Stomach (tissue), 9 donors: ENCODE results near the gene SH3RF3. TPM values are rescaled to one million over a fixed set of nuclear protein-coding genes. Genes with fewer than 3 reads are reported as not detected.

ENCODE experiments used
- DNase-seq, 2 donors: peaks; one replicate each; pipeline versions ENCODE4 v3.0.0 to v3.0.0-alpha.2; 2013 to 2019
- H3K27ac ChIP-seq, 5 donors: fragments of 200-600 bp in 4 of 5; sonication (generic) in 4 of 5; one replicate each; pipeline ENCODE4 v1.5.1; 2013 to 2019; ENCODE audit warnings: mild to moderate bottlenecking in 1 of 5, moderate library complexity in 1 of 5
- H3K27me3 ChIP-seq, 3 donors: fragments of 200-600 bp; sonication (generic); one replicate each; pipeline ENCODE4 v1.5.1; 2017 to 2019; ENCODE audit warnings: mixed run types in 1 of 3
- H3K36me3 ChIP-seq, 4 donors: fragments of 200-600 bp; sonication (generic); 1 replicate in 3 of 4; 2 replicates in 1 of 4; pipeline ENCODE4 v1.5.1; 2016 to 2019
- H3K4me1 ChIP-seq, 4 donors: fragments of 200-600 bp; sonication (generic); one replicate each; pipeline ENCODE4 v1.5.1; 2016 to 2019
- H3K4me3 ChIP-seq, 4 donors: fragments of 200-600 bp; sonication (generic) in 3 of 4; one replicate each; pipeline ENCODE4 v1.5.1; 2016 to 2019; ENCODE audit warnings: mild to moderate bottlenecking in 1 of 4
- H3K9me3 ChIP-seq, 4 donors: fragments of 200-600 bp; sonication (generic); one replicate each; pipeline ENCODE4 v1.5.1; 2016 to 2019
- EP300 ChIP-seq: sonication (generic); formaldehyde crosslinking; IDR thresholded peaks from one replicate; pipeline ENCODE4 v1.6.1; 2017; ENCODE audit warnings: antibody characterized with exemption
- POLR2A ChIP-seq, 4 donors: fragments of 450-650 bp; IDR thresholded peaks; one replicate each; pipeline ENCODE4 v1.6.1; 2016; ENCODE audit warnings: antibody characterized with exemption in 4 of 4, control low read depth in 2 of 4, mild to moderate bottlenecking in 1 of 4, moderate library complexity in 1 of 4
- POLR2AphosphoS5 ChIP-seq, 3 donors: sonication (generic); formaldehyde crosslinking; IDR thresholded peaks; one replicate each; pipeline ENCODE4 v1.6.1; 2016; ENCODE audit warnings: antibody characterized with exemption in 3 of 3
- WGBS, 5 donors: extraction: QIAGEN DNeasy Blood & Tissue Kit in 3 of 5; methylation state at CpG; one replicate each; pipeline versions ENCODE4 v1.1.5 to v1.1.7; 2013 to 2018; 5-methylcytosine and 5-hydroxymethylcytosine counted together
- intact Hi-C: fragments of 100-400 bp; cut with DNase I; formaldehyde crosslinking; loops from one replicate; pipeline ENCODE4 v1.15.1; 2023; ENCODE audit warnings: low total_unique reads
- polyA plus RNA-seq, 3 donors: library from polyadenylated mRNA; stranded (reverse); fragments of 200-250 nt; gene quantifications; one replicate each; pipeline ENCODE4 v1.2.3, GENCODE V29; 2013
- total RNA-seq, 5 donors: library from RNA; depleted of rRNA; stranded (reverse); fragments of >200 nt; gene quantifications; one replicate each; pipeline versions ENCODE4 v1.1.0 to v1.2.3, GENCODE V29; 2014 to 2016
- TF ChIP-seq, protein P1 (sequence below), 7 experiments: fragments of 450-650 bp in 4 of 7; fragments of 200-600 bp in 3 of 7; sonication (generic) in 3 of 7; IDR thresholded peaks; one replicate each; pipeline ENCODE4 v1.5.1; 2016 to 2019; ENCODE audit warnings: antibody characterized with exemption in 7 of 7, control low read depth in 2 of 7, mild to moderate bottlenecking in 1 of 7
- donor health status: healthy with polysubstance abuse.
- donor health status: Bipolar disorder and iron deficiency.
- donor health status: healthy.

Gene SH3RF3
- total and polyA plus RNA-seq, 8 donors: 0.87 to 11.1 (median 4.4) TPM

DNA sequence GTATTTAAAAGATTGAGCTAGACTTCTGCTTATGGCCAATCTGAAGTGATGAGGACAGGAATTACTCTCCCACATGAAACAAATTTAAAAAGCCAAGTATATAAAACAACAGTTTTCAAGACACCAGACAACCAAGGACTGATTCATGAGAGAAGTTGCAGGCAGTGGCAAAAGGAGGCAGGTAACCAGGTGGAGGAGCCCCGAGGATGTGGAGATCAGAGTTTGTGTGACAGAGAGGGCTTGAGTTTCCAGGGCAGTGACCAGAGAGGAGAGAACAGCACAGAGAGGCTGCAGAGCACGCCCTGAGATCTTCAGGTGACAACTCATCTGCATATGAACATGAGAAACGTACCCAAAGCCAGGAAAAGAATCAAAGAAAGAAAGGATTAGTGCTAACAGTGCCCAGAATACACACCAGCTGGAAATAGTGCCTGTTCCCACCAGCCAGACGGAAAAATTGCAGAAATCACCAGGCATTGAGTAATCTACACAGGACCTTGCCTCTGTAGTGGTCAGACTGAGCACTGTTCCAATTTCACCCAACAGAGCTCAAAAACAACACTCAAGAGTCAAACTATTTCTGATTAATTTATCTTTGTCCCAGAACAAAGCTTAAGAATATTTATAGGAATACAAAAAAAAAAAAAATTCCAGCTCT, 311.6 kb downstream of the SH3RF3 start:
- H3K4me3 ChIP-seq: no peak overlapping the region
- TF ChIP-seq POLR2AphosphoS5 (IDR thresholded peaks at IDR 0.05): no peak
- TF ChIP-seq POLR2A (IDR thresholded peaks at IDR 0.05): no peak
- no peak for TF ChIP-seq EP300
- TF ChIP-seq, protein P1, sequence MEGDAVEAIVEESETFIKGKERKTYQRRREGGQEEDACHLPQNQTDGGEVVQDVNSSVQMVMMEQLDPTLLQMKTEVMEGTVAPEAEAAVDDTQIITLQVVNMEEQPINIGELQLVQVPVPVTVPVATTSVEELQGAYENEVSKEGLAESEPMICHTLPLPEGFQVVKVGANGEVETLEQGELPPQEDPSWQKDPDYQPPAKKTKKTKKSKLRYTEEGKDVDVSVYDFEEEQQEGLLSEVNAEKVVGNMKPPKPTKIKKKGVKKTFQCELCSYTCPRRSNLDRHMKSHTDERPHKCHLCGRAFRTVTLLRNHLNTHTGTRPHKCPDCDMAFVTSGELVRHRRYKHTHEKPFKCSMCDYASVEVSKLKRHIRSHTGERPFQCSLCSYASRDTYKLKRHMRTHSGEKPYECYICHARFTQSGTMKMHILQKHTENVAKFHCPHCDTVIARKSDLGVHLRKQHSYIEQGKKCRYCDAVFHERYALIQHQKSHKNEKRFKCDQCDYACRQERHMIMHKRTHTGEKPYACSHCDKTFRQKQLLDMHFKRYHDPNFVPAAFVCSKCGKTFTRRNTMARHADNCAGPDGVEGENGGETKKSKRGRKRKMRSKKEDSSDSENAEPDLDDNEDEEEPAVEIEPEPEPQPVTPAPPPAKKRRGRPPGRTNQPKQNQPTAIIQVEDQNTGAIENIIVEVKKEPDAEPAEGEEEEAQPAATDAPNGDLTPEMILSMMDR (IDR thresholded peaks at IDR 0.05): no peak
- peaks cover 0 to 23% (median 12%) of the 10 kb centered on the region in 4 donors for H3K9me3 ChIP-seq
- WGBS, 5 donors: 67 to 99% (median 84%) methylated on average over 4 of the region's 4 CpGs
- DNase-seq: no peak
- no peak overlapping the region for H3K27ac ChIP-seq
- intact Hi-C loops: no loop called here
- peaks cover 0 to 20% (median 6%) of the 10 kb centered on the region in 4 donors for H3K36me3 ChIP-seq
- H3K27me3 ChIP-seq: no peaks in the 10 kb centered on the region
- H3K4me1 ChIP-seq: peaks cover 10 to 16% (median 12%) of the 10 kb centered on the region in 4 donors

DNA sequence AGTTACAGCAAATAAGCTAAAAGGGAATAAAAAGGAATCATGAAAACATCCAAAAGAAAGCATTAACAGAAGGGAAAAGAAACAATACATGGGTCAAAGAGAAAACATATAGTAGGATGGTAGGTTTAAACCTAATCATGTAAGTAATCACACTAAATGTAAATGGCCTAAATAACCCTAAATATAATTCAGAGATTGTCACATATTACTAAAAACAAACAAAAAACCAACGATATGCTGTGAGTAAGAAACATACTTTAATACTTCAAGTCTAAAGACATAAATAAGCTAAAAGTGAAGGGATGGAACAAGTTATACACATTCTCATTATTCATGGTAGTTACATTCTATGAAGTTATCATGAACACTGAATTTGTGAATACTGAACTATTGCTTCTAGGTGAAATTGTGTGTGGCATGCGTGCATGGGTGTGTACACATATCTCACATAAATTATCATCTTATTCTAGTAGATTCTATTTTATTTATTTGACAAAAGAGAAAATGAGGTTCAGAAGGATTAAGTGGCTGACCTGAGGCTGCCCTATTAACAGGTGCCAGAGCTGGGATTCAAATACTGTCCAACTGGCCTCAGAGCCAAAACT, 313.8 kb downstream of the SH3RF3 start:
- peaks cover 0 to 13% (median under 1%) of the 10 kb centered on the region in 4 donors for H3K4me1 ChIP-seq
- TF ChIP-seq POLR2AphosphoS5 (IDR thresholded peaks at IDR 0.05) (no peak), POLR2A (IDR thresholded peaks at IDR 0.05) (no peak), EP300 (no peak)
- TF ChIP-seq, protein P1 (IDR thresholded peaks at IDR 0.05): no peak
- H3K4me3 ChIP-seq: no peak overlapping the region
- no peak for DNase-seq
- no peak overlapping the region for H3K27ac ChIP-seq
- H3K9me3 ChIP-seq: peaks cover 0 to 23% (median 12%) of the 10 kb centered on the region in 4 donors
- intact Hi-C loops: no loop called here
- 90 to 96% (median 94%) methylated on average over 2 of the region's 2 CpGs for WGBS, 5 donors
- no peaks in the 10 kb centered on the region for H3K27me3 ChIP-seq
- H3K36me3 ChIP-seq: peaks cover 0 to 16% (median 2%) of the 10 kb centered on the region in 4 donors

DNA sequence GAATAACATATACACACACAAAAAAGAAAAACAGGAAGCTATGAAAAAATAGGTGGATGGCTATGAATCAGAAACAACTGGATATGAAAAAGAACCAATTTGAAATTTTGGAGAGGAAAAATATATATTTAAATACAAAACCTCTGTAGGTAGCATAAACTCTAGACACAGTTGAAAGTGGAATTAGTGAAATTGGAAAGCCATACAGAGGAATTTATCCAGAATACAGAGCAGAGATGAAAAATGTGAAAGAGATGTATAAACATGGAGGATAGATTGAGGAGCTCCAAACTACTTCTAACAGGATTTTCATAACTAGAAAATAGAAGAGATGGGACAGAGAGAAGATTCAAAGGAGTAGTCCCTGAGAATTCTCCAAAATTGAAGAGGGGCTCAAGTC, 315.9 kb downstream of the SH3RF3 start:
- TF ChIP-seq EP300 (no peak), POLR2A (IDR thresholded peaks at IDR 0.05) (no peak), POLR2AphosphoS5 (IDR thresholded peaks at IDR 0.05) (no peak)
- TF ChIP-seq, protein P1 (IDR thresholded peaks at IDR 0.05): no peak
- H3K9me3 ChIP-seq: peaks cover 0 to 23% (median 12%) of the 10 kb centered on the region in 4 donors
- H3K4me1 ChIP-seq: peaks cover 0 to 20% (median 5%) of the 10 kb centered on the region in 4 donors
- H3K36me3 ChIP-seq: peaks cover 0 to 7% (median 4%) of the 10 kb centered on the region in 4 donors
- H3K4me3 ChIP-seq: no peak overlapping the region
- H3K27ac ChIP-seq: no peak overlapping the region
- no peaks in the 10 kb centered on the region for H3K27me3 ChIP-seq
- intact Hi-C loops: no loop called here
- no peak for DNase-seq

DNA sequence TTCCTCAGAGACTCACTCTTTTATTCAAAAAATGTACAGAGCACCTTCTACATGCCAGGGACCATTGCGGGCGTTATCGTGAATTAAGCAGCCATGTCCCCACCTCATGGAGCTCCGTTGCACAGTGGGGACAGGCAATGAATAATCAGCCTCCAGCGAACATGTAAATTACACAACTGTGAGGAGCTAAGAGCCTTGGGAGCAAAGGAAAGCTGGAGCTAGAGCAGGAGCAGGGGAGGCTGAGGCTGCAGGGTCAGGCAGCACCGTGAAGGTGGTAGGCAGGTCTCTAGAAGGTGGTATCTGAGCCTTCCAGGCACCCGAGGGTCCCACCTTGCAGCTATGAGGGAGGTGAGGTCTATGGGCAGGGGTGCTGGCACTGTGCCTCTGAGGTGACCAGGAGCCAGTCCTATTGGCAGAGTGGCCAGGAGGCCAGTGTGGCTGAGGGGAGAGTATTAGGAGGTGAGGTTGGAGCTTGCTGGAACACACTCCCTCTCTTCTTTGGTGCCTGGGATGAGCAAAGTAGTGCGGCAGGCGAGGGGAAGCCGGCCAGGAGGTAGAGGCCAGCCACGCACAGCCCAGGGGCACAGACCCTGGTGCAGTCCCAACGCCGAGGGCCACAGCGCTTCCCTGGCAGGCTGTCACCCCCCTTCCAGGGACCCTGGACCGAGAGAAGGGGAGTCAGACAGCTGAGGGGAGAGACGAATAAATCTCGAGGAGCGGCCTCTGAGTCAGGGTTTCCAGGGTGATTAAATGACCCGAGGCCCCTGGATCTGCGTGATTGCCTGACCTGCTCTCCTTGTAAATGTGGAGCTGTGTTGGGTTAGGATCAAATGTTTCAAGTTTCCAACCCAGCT, 317.5 kb downstream of the SH3RF3 start:
- Histone ChIP-seq H3K36me3 (peaks cover 0 to 7% (median 4%) of the 10 kb centered on the region in 4 donors), H3K27me3 (no peaks in the 10 kb centered on the region), H3K27ac (peak overlapping the region in 3 of 5 donors; percentile 31 to 61 (median 44)), H3K4me1 (peaks cover 0 to 20% (median 5%) of the 10 kb centered on the region in 4 donors), H3K9me3 (peaks cover 0 to 20% (median 11%) of the 10 kb centered on the region in 4 donors), H3K4me3 (no peak overlapping the region)
- WGBS, 5 donors: 74 to 81% (median 77%) methylated on average over 20 of the region's 20 CpGs
- intact Hi-C loops: no loop called here
- no peak for TF ChIP-seq EP300
- TF ChIP-seq, protein P1 (IDR thresholded peaks at IDR 0.05): no peak
- no peak for TF ChIP-seq POLR2AphosphoS5 (IDR thresholded peaks at IDR 0.05)
- no peak for TF ChIP-seq POLR2A (IDR thresholded peaks at IDR 0.05)
- no peak for DNase-seq
